Thymus (tissue), 11 donors: Measurements from ENCODE around the gene C11orf52. TPM values are rescaled to one million over a fixed set of nuclear protein-coding genes. Genes with fewer than 3 reads are reported as not detected.

Experiments
- DNase-seq, 9 donors: peaks; one replicate each; pipeline ENCODE4 v3.0.0-alpha.2; 2013; ENCODE audit warnings: low spot score in 9 of 9, low read depth in 6 of 9, missing footprints in 1 of 9
- H3K27ac ChIP-seq, 2 donors: one replicate each; pipeline ENCODE4 v1.5.1; 2013; ENCODE audit warnings: control low read depth in 1 of 2, low read depth in 1 of 2, low read length in 1 of 2, mild to moderate bottlenecking in 1 of 2, moderate library complexity in 1 of 2
- H3K27me3 ChIP-seq, 2 donors: one replicate each; pipeline ENCODE4 v1.5.1; 2013; ENCODE audit warnings: low read length in 1 of 2; ENCODE audit not compliant: control insufficient read depth in 2 of 2, insufficient read depth in 1 of 2
- H3K36me3 ChIP-seq, 2 donors: one replicate each; pipeline ENCODE4 v1.5.1; 2013; ENCODE audit warnings: low read length in 1 of 2, mild to moderate bottlenecking in 1 of 2, moderate library complexity in 1 of 2; ENCODE audit not compliant: control insufficient read depth in 2 of 2, insufficient read depth in 2 of 2
- H3K4me1 ChIP-seq, 2 donors: one replicate each; pipeline ENCODE4 v1.5.1; 2013; ENCODE audit warnings: low read length in 2 of 2; ENCODE audit not compliant: control insufficient read depth in 2 of 2, insufficient read depth in 2 of 2
- H3K4me3 ChIP-seq, 2 donors: one replicate each; pipeline ENCODE4 v1.5.1; 2013; ENCODE audit warnings: low read length in 2 of 2, control low read depth in 1 of 2, mild to moderate bottlenecking in 1 of 2
- H3K9me3 ChIP-seq, 2 donors: one replicate each; pipeline ENCODE4 v1.5.1; 2013; ENCODE audit warnings: low read length in 1 of 2, mild to moderate bottlenecking in 1 of 2; ENCODE audit not compliant: control insufficient read depth in 2 of 2, insufficient read depth in 1 of 2
- WGBS: extraction: QIAGEN DNeasy Blood & Tissue Kit; methylation state at CpG from one replicate; pipeline ENCODE4 v1.1.7; 2013; 5-methylcytosine and 5-hydroxymethylcytosine counted together
- polyA plus RNA-seq: library from polyadenylated mRNA; stranded (reverse); fragments of 200-250 nt; gene quantifications from one replicate; pipeline ENCODE4 v1.2.3, GENCODE V29; 2013
- total RNA-seq: library from RNA; stranded (reverse); fragments of 120-200 nt; gene quantifications from one replicate; pipeline ENCODE4 v1.2.4, GENCODE V29; 2013
- donor health status: healthy.

C11orf52 gene
- total and polyA plus RNA-seq, 2 donors, result 1.3 to 3.6 TPM

GRCh38 chr11:111911563-111912401 lies 6.9 kb upstream of the C11orf52 start, which contains the start of gene CRYAB:
TSS of gene CRYAB (minus strand) at chr11:111911770. CDS start at chr11:111911724, 46 bp downstream.
- 72% methylated on average over 17 of the region's 17 CpGs for WGBS
- Histone ChIP-seq H3K4me1 (peaks cover 0 to 7% of the 10 kb centered on the region in 2 donors), H3K36me3 (no peaks in the 10 kb centered on the region), H3K9me3 (no peaks in the 10 kb centered on the region), H3K27me3 (peaks cover 9 to 57% of the 10 kb centered on the region in 2 donors), H3K4me3 (no peak within 1 kb of the TSS), H3K27ac (peak within 1 kb of the TSS in 1 of 2 donors; percentile 9)
- DNase-seq, result peak in 1 of 9 donors; percentile 7

- Histone ChIP-seq H3K9me3 (no peaks in the 10 kb centered on the region), H3K27me3 (peaks cover 9 to 57% of the 10 kb centered on the region in 2 donors), H3K36me3 (no peaks in the 10 kb centered on the region), H3K4me3 (no peak within 1 kb of the TSS), H3K27ac (peak within 1 kb of the TSS in 1 of 2 donors; percentile 9), H3K4me1 (peaks cover 0 to 7% of the 10 kb centered on the region in 2 donors)
- WGBS, result 17% methylated on average over 26 of the region's 26 CpGs
- no peak for DNase-seq
Observed at GRCh38 chr11:111912535-111912934, 6.2 kb upstream of the C11orf52 start, which contains the start of gene HSPB2. TSS of gene HSPB2 (plus strand) at chr11:111912734. CDS start at chr11:111912830, 96 bp downstream.

DNA sequence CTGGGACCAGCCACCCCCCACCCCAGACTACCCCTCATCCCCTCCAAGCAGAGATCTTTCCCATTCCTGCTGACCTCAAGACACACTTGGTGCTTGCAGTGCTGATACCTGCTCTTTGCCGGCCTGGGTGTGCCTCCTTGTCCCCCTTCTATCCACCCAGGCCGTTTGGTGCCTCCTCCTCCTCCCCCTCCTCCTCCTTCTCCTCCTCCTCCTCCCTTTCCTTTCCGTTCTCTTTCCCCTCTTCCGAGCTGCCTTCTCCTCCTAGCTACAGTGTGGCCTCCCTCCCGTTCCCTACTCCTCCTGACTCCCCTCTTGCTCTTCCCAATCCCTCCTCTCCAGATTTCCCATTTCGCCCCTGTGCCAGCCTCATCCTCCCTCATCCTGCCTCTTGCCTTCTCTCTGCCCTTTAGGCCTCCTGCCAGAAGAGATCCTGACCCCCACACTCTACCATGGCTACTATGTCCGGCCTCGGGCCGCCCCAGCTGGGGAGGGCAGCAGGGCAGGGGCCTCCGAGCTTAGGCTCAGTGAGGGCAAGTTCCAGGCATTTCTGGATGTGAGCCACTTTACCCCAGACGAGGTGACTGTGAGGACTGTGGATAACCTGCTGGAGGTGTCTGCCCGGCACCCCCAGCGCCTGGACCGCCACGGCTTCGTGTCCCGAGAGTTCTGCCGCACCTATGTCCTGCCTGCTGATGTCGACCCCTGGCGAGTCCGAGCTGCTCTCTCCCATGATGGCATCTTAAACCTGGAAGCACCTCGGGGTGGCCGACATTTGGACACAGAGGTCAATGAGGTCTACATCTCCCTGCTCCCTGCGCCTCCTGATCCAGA lies 5.5 kb upstream of the C11orf52 start:
- no peaks in the 10 kb centered on the region for H3K9me3 ChIP-seq
- 88% methylated on average over 24 of the region's 24 CpGs for WGBS
- DNase-seq, result no peak
- H3K27ac ChIP-seq, result no peak overlapping the region
- H3K4me1 ChIP-seq, result peaks cover 0 to 7% of the 10 kb centered on the region in 2 donors
- H3K27me3 ChIP-seq, result peaks cover 9 to 57% of the 10 kb centered on the region in 2 donors
- H3K4me3 ChIP-seq, result no peak overlapping the region
- no peaks in the 10 kb centered on the region for H3K36me3 ChIP-seq

GRCh38 chr11:111913997-111914396 lies 4.7 kb upstream of the C11orf52 start:
- Histone ChIP-seq H3K9me3 (no peaks in the 10 kb centered on the region), H3K4me3 (no peak overlapping the region)

DNA sequence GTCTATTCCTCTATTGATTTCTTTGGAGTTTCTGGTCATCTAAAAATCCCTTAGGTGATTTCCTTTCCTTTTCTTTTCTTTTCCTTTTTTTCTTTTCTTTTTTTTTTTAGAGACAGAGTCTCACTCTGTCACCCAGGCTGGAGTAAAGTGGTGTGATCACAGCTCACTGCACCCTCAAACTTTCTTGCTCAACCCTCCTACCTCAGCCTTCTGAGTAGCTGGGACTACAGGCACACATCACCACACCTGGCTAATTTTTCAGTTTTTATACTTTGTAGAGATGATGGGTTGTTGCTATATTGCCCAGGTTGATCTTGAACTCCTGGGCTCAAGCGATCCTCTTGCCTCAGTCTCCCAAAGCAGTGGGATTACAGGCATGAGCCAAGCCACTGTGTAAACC lies 1.9 kb upstream of the C11orf52 start:
- no peak overlapping the region for H3K4me3 ChIP-seq
- H3K4me1 ChIP-seq, result peaks cover 0 to 14% of the 10 kb centered on the region in 2 donors
- no peak for DNase-seq
- H3K27ac ChIP-seq, result no peak overlapping the region
- no peaks in the 10 kb centered on the region for H3K9me3 ChIP-seq
- no peaks in the 10 kb centered on the region for H3K36me3 ChIP-seq
- H3K27me3 ChIP-seq, result peaks cover 9 to 37% of the 10 kb centered on the region in 2 donors
- WGBS, result 97% methylated on average over 1 of the region's 1 CpG

More at GRCh38 chr11:111913997-111914396, 4.7 kb upstream of the C11orf52 start:
- DNase-seq, result no peak
- Histone ChIP-seq H3K4me1 (peaks cover 0 to 11% of the 10 kb centered on the region in 2 donors), H3K27me3 (peaks cover 9 to 55% of the 10 kb centered on the region in 2 donors), H3K27ac (no peak overlapping the region), H3K36me3 (no peaks in the 10 kb centered on the region)
- 88% methylated on average over 4 of the region's 4 CpGs for WGBS

GRCh38 chr11:111917312-111917711 lies 1.4 kb upstream of the C11orf52 start:
- peaks cover 8 to 32% of the 10 kb centered on the region in 2 donors for H3K27me3 ChIP-seq
- peaks cover 0 to 10% of the 10 kb centered on the region in 2 donors for H3K4me1 ChIP-seq
- no peak overlapping the region for H3K4me3 ChIP-seq
- DNase-seq, result no peak
- no peaks in the 10 kb centered on the region for H3K36me3 ChIP-seq
- no peak overlapping the region for H3K27ac ChIP-seq
- WGBS, result 93% methylated on average over 2 of the region's 2 CpGs
- H3K9me3 ChIP-seq, result no peaks in the 10 kb centered on the region

DNA sequence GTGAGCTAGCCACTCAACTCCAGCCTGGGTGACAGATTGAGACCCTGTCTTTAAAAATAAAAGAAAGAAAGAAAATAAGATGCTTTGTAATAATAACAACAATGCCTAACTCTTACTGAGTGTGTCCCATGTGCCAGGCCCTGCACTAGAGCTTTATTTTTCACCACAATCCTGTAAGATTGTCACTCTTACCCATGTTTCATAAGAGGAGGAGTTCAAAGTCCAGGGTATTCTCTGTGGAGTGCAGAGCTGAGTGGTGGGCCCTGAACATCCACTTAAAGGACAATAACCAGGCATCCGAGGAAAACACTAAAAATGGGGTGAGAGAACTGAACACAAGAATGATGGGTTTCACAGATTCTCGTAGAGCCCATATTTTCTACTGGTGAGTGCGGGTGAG lies 925 bp upstream of the C11orf52 start:
- Histone ChIP-seq H3K4me3 (no peak overlapping the region), H3K9me3 (no peaks in the 10 kb centered on the region), H3K4me1 (peaks cover 0 to 7% of the 10 kb centered on the region in 2 donors), H3K27ac (peak overlapping the region; percentile 15 to 32), H3K27me3 (peaks cover 4 to 27% of the 10 kb centered on the region in 2 donors), H3K36me3 (no peaks in the 10 kb centered on the region)
- DNase-seq, result no peak
- 97% methylated on average over 3 of the region's 3 CpGs for WGBS

- 98% methylated on average over 2 of the region's 2 CpGs for WGBS
- H3K4me3 ChIP-seq, result no peak overlapping the region
- H3K9me3 ChIP-seq, result no peaks in the 10 kb centered on the region
- peaks cover 0 to 4% of the 10 kb centered on the region in 2 donors for H3K27me3 ChIP-seq
- H3K36me3 ChIP-seq, result no peaks in the 10 kb centered on the region
- H3K4me1 ChIP-seq, result peaks cover 0 to 11% of the 10 kb centered on the region in 2 donors
- DNase-seq, result no peak
- no peak overlapping the region for H3K27ac ChIP-seq
Observed at GRCh38 chr11:111920908-111921307, 2.2 kb downstream of the C11orf52 start.
